H1 (cell line): ENCODE measurements around the gene MAST2. TPM values are rescaled to one million over a fixed set of nuclear protein-coding genes. Genes with fewer than 3 reads are reported as not detected.

Experiments used
- CTCF ChIA-PET: fragments of 300-600 bp; sonication (Branson Sonifier 250); formaldehyde crosslinking; loops from one replicate; lab custom pipeline; 2021; ENCODE audit not compliant: partially characterized antibody; lab: Charles Lee
- POLR2A ChIA-PET: fragments of 300-600 bp; sonication (Branson Sonifier 250); formaldehyde crosslinking; loops from one replicate; lab custom pipeline; 2021; ENCODE audit warnings: inconsistent platforms; ENCODE audit not compliant: partially characterized antibody; lab: Charles Lee
- DNase-seq, 2 experiments: peaks; one replicate each; pipeline versions ENCODE4 v3.0.0 to v3.0.0-alpha.2; 2010 to 2022; ENCODE audit warnings: low spot score in 2 of 2, low read depth in 1 of 2, mixed read lengths in 1 of 2
- FAIRE-seq: peaks from 2 replicates; lab custom pipeline; 2011; peaks lifted over from hg19 to GRCh38; lab: Jason Lieb, UNC
- H2AFZ ChIP-seq: 2 replicates; pipeline ENCODE4 v1.8.1; 2012; ENCODE audit warnings: low read length, inconsistent platforms
- H2AK5ac ChIP-seq: 2 replicates; pipeline ENCODE4 v1.6.1; 2013; ENCODE audit warnings: low read depth, low read length
- H2BK120ac ChIP-seq: replicated peaks from 2 replicates; pipeline ENCODE3; 2013; ENCODE audit warnings: low read depth, low read length, inconsistent platforms
- H2BK12ac ChIP-seq: 2 replicates; pipeline ENCODE4 v1.6.1; 2013; ENCODE audit warnings: low read depth, low read length
- H2BK15ac ChIP-seq: 2 replicates; pipeline ENCODE4 v1.6.1; 2013; ENCODE audit warnings: low read length
- H2BK20ac ChIP-seq: 2 replicates; pipeline ENCODE4 v1.6.1; 2013; ENCODE audit warnings: low read length
- H2BK5ac ChIP-seq: 2 replicates; pipeline ENCODE4 v1.6.1; 2013; ENCODE audit warnings: low read depth, low read length
- H3K14ac ChIP-seq: 2 replicates; pipeline ENCODE4 v1.6.1; 2013; ENCODE audit warnings: inconsistent platforms; ENCODE audit not compliant: insufficient read length
- H3K18ac ChIP-seq: 2 replicates; pipeline ENCODE4 v1.6.1; 2013; ENCODE audit warnings: low read length; ENCODE audit errors: extremely low read depth
- H3K23ac ChIP-seq: 2 replicates; pipeline ENCODE4 v1.6.1; 2013; ENCODE audit warnings: inconsistent platforms; ENCODE audit not compliant: insufficient read length
- H3K23me2 ChIP-seq: 2 replicates; pipeline ENCODE4 v1.6.1; 2013; ENCODE audit warnings: low read depth, low read length
- H3K27ac ChIP-seq: 2 replicates; pipeline ENCODE4 v1.6.1; 2011; ENCODE audit warnings: low read depth, low read length, inconsistent platforms
- H3K27me3 ChIP-seq, 4 experiments: replicated peaks in 1 of 4; 1 replicate in 1 of 4; 2 replicates in 3 of 4; pipeline versions ENCODE4 v1.6.1 to v1.8.1; 2011 to 2013; ENCODE audit warnings: low read length in 3 of 4, mild to moderate bottlenecking in 3 of 4, inconsistent platforms in 2 of 4, mixed read lengths in 2 of 4, moderate library complexity in 1 of 4; ENCODE audit not compliant: control insufficient read depth in 3 of 4, insufficient read depth in 3 of 4; ENCODE audit errors: extremely low read depth in 1 of 4
- H3K36me3 ChIP-seq, 4 experiments: 2 replicates each; pipeline versions ENCODE4 v1.6.1 to v1.8.1; 2011 to 2013; ENCODE audit warnings: mild to moderate bottlenecking in 4 of 4, low read length in 3 of 4, moderate library complexity in 2 of 4, control low read depth in 1 of 4, inconsistent platforms in 1 of 4; ENCODE audit not compliant: insufficient read depth in 4 of 4, control insufficient read depth in 2 of 4
- H3K4ac ChIP-seq: replicated peaks from 2 replicates; pipeline ENCODE3; 2013; ENCODE audit warnings: low read length, low read depth, mixed read lengths, inconsistent platforms; ENCODE audit not compliant: insufficient read length
- H3K4me1 ChIP-seq, 4 experiments: replicated peaks in 1 of 4; 1 replicate in 1 of 4; 2 replicates in 3 of 4; pipeline versions ENCODE4 v1.6.1 to v1.8.1; 2011 to 2013; ENCODE audit warnings: low read length in 3 of 4, inconsistent platforms in 2 of 4, mixed read lengths in 1 of 4; ENCODE audit not compliant: insufficient read depth in 4 of 4, control insufficient read depth in 3 of 4
- H3K4me2 ChIP-seq, 2 experiments: 2 replicates each; pipeline versions ENCODE4 v1.6.1 to v1.8.1; 2011 to 2013; ENCODE audit warnings: low read depth in 2 of 2, low read length in 2 of 2, control low read depth in 1 of 2, inconsistent platforms in 1 of 2, mild to moderate bottlenecking in 1 of 2; ENCODE audit not compliant: insufficient read depth in 1 of 2
- H3K4me3 ChIP-seq, 4 experiments: fragments of 200-600, 300-600 bp in 1 of 4; sonication (generic), shearing (Covaris generic), sonication (Bioruptor Twin) in 1 of 4; 2 replicates each; pipeline versions ENCODE4 v1.5.1 to v1.8.1; 2011 to 2016; ENCODE audit warnings: low read length in 4 of 4, low read depth in 3 of 4, control low read depth in 2 of 4, inconsistent platforms in 2 of 4, mild to moderate bottlenecking in 2 of 4, mixed read lengths in 1 of 4, moderate library complexity in 1 of 4; ENCODE audit not compliant: insufficient read depth in 2 of 4; ENCODE audit errors: extremely low read depth in 1 of 4
- H3K56ac ChIP-seq: replicated peaks from 2 replicates; pipeline ENCODE3; 2013; ENCODE audit warnings: low read depth, mild to moderate bottlenecking, mixed read lengths, low read length, inconsistent platforms; ENCODE audit not compliant: insufficient read length
- H3K79me1 ChIP-seq: 2 replicates; pipeline ENCODE4 v1.6.1; 2013; ENCODE audit warnings: low read depth, low read length, control low read depth
- H3K79me2 ChIP-seq, 2 experiments: 2 replicates each; pipeline versions ENCODE4 v1.6.1 to v1.8.1; 2012 to 2013; ENCODE audit warnings: low read length in 2 of 2, mild to moderate bottlenecking in 2 of 2, inconsistent platforms in 1 of 2; ENCODE audit not compliant: insufficient read depth in 2 of 2, control insufficient read depth in 1 of 2
- H3K9ac ChIP-seq, 4 experiments: replicated peaks in 1 of 4; 1 replicate in 1 of 4; 2 replicates in 3 of 4; pipeline versions ENCODE4 v1.6.1 to v1.8.1; 2011 to 2013; ENCODE audit warnings: low read depth in 3 of 4, low read length in 3 of 4, control low read depth in 2 of 4, mild to moderate bottlenecking in 2 of 4, moderate library complexity in 2 of 4, inconsistent platforms in 1 of 4; ENCODE audit errors: extremely low read depth in 1 of 4
- H3K9me3 ChIP-seq, 2 experiments: 2 replicates each; pipeline versions ENCODE4 v1.6.1 to v1.8.1; 2012 to 2013; ENCODE audit warnings: mild to moderate bottlenecking in 2 of 2, moderate library complexity in 2 of 2, control low read depth in 1 of 2, inconsistent platforms in 1 of 2, low read depth in 1 of 2, low read length in 1 of 2, mixed read lengths in 1 of 2; ENCODE audit not compliant: insufficient read depth in 2 of 2
- H4K20me1 ChIP-seq, 2 experiments: replicated peaks in 1 of 2; 2 replicates each; pipeline versions ENCODE3 to v1.8.1; 2011 to 2013; ENCODE audit warnings: inconsistent platforms in 2 of 2, low read length in 2 of 2, mild to moderate bottlenecking in 1 of 2; ENCODE audit not compliant: insufficient read depth in 2 of 2, control insufficient read depth in 1 of 2
- H4K5ac ChIP-seq: 2 replicates; pipeline ENCODE4 v1.6.1; 2013; ENCODE audit warnings: low read length, low read depth, mixed read lengths, inconsistent platforms; ENCODE audit not compliant: insufficient read length
- H4K8ac ChIP-seq: 2 replicates; pipeline ENCODE4 v1.8.0; 2013; ENCODE audit warnings: mild to moderate bottlenecking, moderate library complexity, low read length, inconsistent platforms; ENCODE audit not compliant: insufficient read depth; ENCODE audit errors: extremely low read depth
- H4K91ac ChIP-seq: replicated peaks from 2 replicates; pipeline ENCODE3; 2013; ENCODE audit warnings: low read length, mixed read lengths, inconsistent platforms; ENCODE audit not compliant: insufficient read length
- BACH1 ChIP-seq: IDR thresholded peaks from 2 replicates; pipeline ENCODE4 v1.6.1; 2012; ENCODE audit warnings: low read length, improper control_type of control experiment
- FOSL1 ChIP-seq: IDR thresholded peaks from 2 replicates; pipeline ENCODE4 v1.6.1; 2011; ENCODE audit warnings: mild to moderate bottlenecking, low read depth, low read length, moderate library complexity; ENCODE audit not compliant: insufficient read depth
- HDAC6 ChIP-seq: IDR thresholded peaks from one replicate; pipeline ENCODE4 v1.7.1; 2012; ENCODE audit warnings: low read depth, mild to moderate bottlenecking, inconsistent platforms, low read length, moderate library complexity
- JUN ChIP-seq: IDR thresholded peaks from 2 replicates; pipeline ENCODE4 v1.6.1; 2011; ENCODE audit warnings: low read depth, mild to moderate bottlenecking, improper control_type of control experiment, low read length
- PHF8 ChIP-seq: fragments of 200-600 bp; sonication (generic); conservative IDR thresholded peaks from 2 replicates; pipeline ENCODE4 v1.7.1; 2012; ENCODE audit warnings: low read depth, mild to moderate bottlenecking, inconsistent platforms, low read length, moderate library complexity
- POLR2A ChIP-seq, 2 experiments: IDR thresholded peaks; 1 replicate in 1 of 2; 2 replicates in 1 of 2; pipeline ENCODE4 v1.6.1; 2011; ENCODE audit warnings: low read depth in 2 of 2, low read length in 2 of 2, mild to moderate bottlenecking in 2 of 2; ENCODE audit errors: control extremely low read depth in 1 of 2
- SIN3A ChIP-seq, 2 experiments: IDR thresholded peaks in 1 of 2; conservative IDR thresholded peaks in 1 of 2; 2 replicates each; pipeline ENCODE4 v1.6.1; 2011 to 2012; ENCODE audit warnings: low read length in 2 of 2, improper control_type of control experiment in 1 of 2, low read depth in 1 of 2, mild to moderate bottlenecking in 1 of 2
- WGBS, 2 experiments: shearing (Covaris generic) in 1 of 2; methylation state at CpG; one replicate each; pipeline versions ENCODE4 v1.1.6 to v1.1.7; 2013 to 2015; ENCODE audit warnings: low lambda C conversion rate in 2 of 2, mixed read lengths in 2 of 2, inconsistent platforms in 1 of 2, low coverage in 1 of 2, missing lambda C conversion rate in 1 of 2; ENCODE audit not compliant: insufficient replicate concordance in 2 of 2, insufficient coverage in 1 of 2, insufficient read length in 1 of 2; ENCODE audit errors: extremely low coverage in 1 of 2, missing lambda C conversion rate in 1 of 2; 5-methylcytosine and 5-hydroxymethylcytosine counted together
- polyA plus RNA-seq, 7 experiments: library from polyadenylated mRNA; depleted of rRNA in 3 of 7; stranded (reverse) in 5 of 7; unstranded in 2 of 7; fragments of >200 nt in 5 of 7; fragments of 200-250 nt in 2 of 7; gene quantifications; 1 replicate in 5 of 7; 2 replicates in 1 of 7; 4 replicates in 1 of 7; pipeline versions ENCODE4 v1.2.1 to v1.2.3, GENCODE V29; 2011 to 2013; ENCODE audit warnings: missing spikeins in 2 of 7, mixed read lengths in 2 of 7
- total RNA-seq: library from RNA; stranded (reverse); fragmentation: NEBNext Ultra II Directional; extraction: Animal tissue kit (Norgen Biotek cat#: 25700); gene quantifications from 2 replicates; pipeline ENCODE4 v1.2.1, GENCODE V29; 2021
- TF ChIP-seq, protein P1 (sequence below): IDR thresholded peaks from 2 replicates; pipeline ENCODE4 v1.6.1; 2011; ENCODE audit warnings: low read depth, mild to moderate bottlenecking, low read length; ENCODE audit not compliant: insufficient read depth

The MAST2 gene
- total and polyA plus RNA-seq, 2 of the 8 experiments (the other 6 are each of a cell fraction or from before 2014, with no cell fraction given): 20.5 to 35.4 TPM

DNA sequence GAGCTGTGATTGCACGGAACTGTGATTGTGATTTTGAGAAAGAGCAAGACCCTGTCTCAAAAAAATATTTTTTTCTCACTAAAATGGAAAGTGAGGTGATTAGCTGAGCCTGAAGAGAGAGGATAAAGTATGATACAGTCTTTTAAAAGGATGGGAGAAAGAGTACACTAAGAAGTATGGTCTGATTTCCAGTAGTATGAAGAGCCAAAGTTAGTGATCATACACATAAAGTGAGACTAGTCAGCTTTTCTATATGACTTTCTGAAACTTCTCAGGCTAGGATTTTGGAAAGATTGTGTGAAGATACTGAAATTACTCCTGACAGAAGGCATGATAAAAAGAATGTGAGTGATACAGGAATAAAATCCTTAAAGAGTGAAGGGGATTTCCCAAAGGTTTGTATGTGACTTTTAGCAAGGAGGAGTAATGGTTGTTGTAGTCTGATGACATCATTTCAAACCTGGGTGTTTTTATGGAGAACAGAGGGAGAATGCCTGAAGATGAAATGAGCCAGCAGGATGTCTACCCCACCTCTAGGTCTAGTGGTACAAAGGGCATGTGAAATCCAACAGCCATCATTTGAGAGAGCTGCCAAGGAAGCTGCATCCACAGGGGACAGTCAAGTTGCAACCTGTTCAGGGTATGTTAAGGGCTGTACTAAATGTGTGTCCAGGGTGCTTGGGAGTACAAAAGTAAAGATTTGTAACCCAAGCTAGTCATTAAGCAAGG lies 171.3 kb downstream of the MAST2 start:
- H3K79me1 ChIP-seq: no peaks in the 10 kb centered on the region
- no peak overlapping the region for H3K4me2 ChIP-seq
- H3K36me3 ChIP-seq: peaks cover 0 to 8% (median 0%) of the 10 kb centered on the region in 4 experiments; a peak in 2 of 8 replicates
- H2BK5ac ChIP-seq: no peak overlapping the region
- H3K4ac ChIP-seq: no peak overlapping the region
- H3K4me1 ChIP-seq: no peaks in the 10 kb centered on the region
- no peak overlapping the region for H3K14ac ChIP-seq
- H4K20me1 ChIP-seq: no peaks in the 10 kb centered on the region
- 80% methylated on average over 1 of the region's 1 CpG; no CpG with 5 or more reads in 1 of the 2 experiments for WGBS, 2 experiments
- H3K23me2 ChIP-seq: no peaks in the 10 kb centered on the region
- H3K4me3 ChIP-seq: no peak overlapping the region
- no peaks in the 10 kb centered on the region for H3K27me3 ChIP-seq
- H3K56ac ChIP-seq: no peak overlapping the region
- no peak overlapping the region for H3K18ac ChIP-seq
- no peak overlapping the region for H3K9ac ChIP-seq
- H3K27ac ChIP-seq: no peak overlapping the region
- no peak overlapping the region for H2BK120ac ChIP-seq
- H3K79me2 ChIP-seq: no peaks in the 10 kb centered on the region
- H4K8ac ChIP-seq: no peak overlapping the region
- POLR2A ChIA-PET: interaction anchor here (1.1 to 1.3 kb wide), 2 partner anchors 17 to 47 kb away, joined by 3 read pairs; no protein-coding TSS in a partner anchor
- CTCF ChIA-PET: interaction anchor here (0.6 to 1.3 kb wide), 5 partner anchors 9 to 382 kb away, joined by 3 to 5 read pairs (median 3); no protein-coding TSS in a partner anchor
- H2BK20ac ChIP-seq: no peak overlapping the region
- H2BK12ac ChIP-seq: no peak overlapping the region
- FAIRE-seq (no peak), DNase-seq (no peak)
- TF ChIP-seq HDAC6 (no peak), FOSL1 (no peak), PHF8 (no peak), BACH1 (no peak), POLR2A (IDR thresholded peaks at IDR 0.05; ENCODE audit: control extremely low read depth in 1 of 2, low read depth in 2 of 2, low read length in 2 of 2) (no peak), JUN (no peak), SIN3A (conservative IDR thresholded peaks at IDR 0.05 in 1 of 2, IDR thresholded peaks at IDR 0.05 in 1 of 2; ENCODE audit: low read depth in 1 of 2, low read length in 2 of 2) (no peak)
- TF ChIP-seq, protein P1, sequence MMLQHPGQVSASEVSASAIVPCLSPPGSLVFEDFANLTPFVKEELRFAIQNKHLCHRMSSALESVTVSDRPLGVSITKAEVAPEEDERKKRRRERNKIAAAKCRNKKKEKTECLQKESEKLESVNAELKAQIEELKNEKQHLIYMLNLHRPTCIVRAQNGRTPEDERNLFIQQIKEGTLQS: no peak
- no peak overlapping the region for H2AK5ac ChIP-seq
- no peaks in the 10 kb centered on the region for H3K9me3 ChIP-seq
- no peak overlapping the region for H4K5ac ChIP-seq
- H2BK15ac ChIP-seq: no peak overlapping the region
- H4K91ac ChIP-seq: no peak overlapping the region
- H3K23ac ChIP-seq: no peak overlapping the region
- no peak overlapping the region for H2AFZ ChIP-seq
